ENCODE data around the gene RACK1.

The RACK1 gene

DNA sequence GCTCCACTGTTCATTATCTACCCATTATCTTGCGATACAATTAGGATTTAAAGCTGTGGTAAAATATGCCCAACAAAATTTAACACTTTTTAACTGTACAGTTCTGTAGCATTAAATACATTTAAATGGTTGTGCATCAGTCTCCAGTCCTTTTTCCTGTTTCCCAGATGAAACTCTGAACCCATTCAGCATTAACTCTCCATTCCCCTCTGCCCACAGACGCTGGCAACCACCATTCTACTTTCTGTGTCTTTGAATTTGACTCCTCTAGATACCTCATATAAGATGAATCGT lies 35.8 kb downstream of the RACK1 start:
- no peak overlapping the region for H4K91ac ChIP-seq (ENCODE audit: low read depth, low read length, poor library complexity)
- no peak overlapping the region for H3K18ac ChIP-seq (ENCODE audit: low read length)
- H3K9me3 ChIP-seq (replicated peaks in 1 of 2; ENCODE audit: control insufficient read depth in 2 of 2, insufficient read depth in 1 of 2, low read depth in 1 of 2, low read length in 2 of 2) = no peaks in the 10 kb centered on the region
- no peak overlapping the region for H2BK12ac ChIP-seq (ENCODE audit: low read length)
- no peak overlapping the region for H2BK120ac ChIP-seq (ENCODE audit: low read depth, low read length)
- peak overlapping the region in 1 of 2 donors; percentile 59 for H3K4me3 ChIP-seq (ENCODE audit: low read length in 2 of 2)
- no peak overlapping the region for H3K4me2 ChIP-seq (ENCODE audit: insufficient read depth, low read length, poor library complexity, severe bottlenecking)
- no peak overlapping the region for H2AFZ ChIP-seq (ENCODE audit: low read length)
- no CpG with 5 or more reads among the region's 3 CpGs for WGBS, 2 donors (ENCODE audit: extremely low coverage in 2 of 2, insufficient read length in 2 of 2, insufficient replicate concordance in 1 of 2)
- H2BK5ac ChIP-seq (ENCODE audit: low read length) = no peak overlapping the region
- no peak overlapping the region for H2BK15ac ChIP-seq (ENCODE audit: low read length)
- H3K9ac ChIP-seq (ENCODE audit: low read depth, low read length, poor library complexity) = no peak overlapping the region
- H3K14ac ChIP-seq (ENCODE audit: low read length) = no peak overlapping the region
- H3K27me3 ChIP-seq (ENCODE audit: control insufficient read depth in 3 of 3, insufficient read depth in 3 of 3, low read depth in 1 of 3, low read length in 3 of 3) = peaks cover 14 to 39% (median 37%) of the 10 kb centered on the region in 3 experiments
- no peaks in the 10 kb centered on the region for H3K79me1 ChIP-seq (ENCODE audit: low read depth, low read length)
- H3K23ac ChIP-seq (ENCODE audit: low read depth, low read length, poor library complexity) = no peak overlapping the region
- DNase-seq (ENCODE audit: low spot score) = no peak
- H3K4me1 ChIP-seq (ENCODE audit: control insufficient read depth in 2 of 2, insufficient read depth in 1 of 2, low read depth in 1 of 2, low read length in 2 of 2) = peaks cover 2 to 5% of the 10 kb centered on the region in 2 donors
- H3K36me3 ChIP-seq (replicated peaks in 1 of 2; ENCODE audit: control insufficient read depth in 2 of 2, insufficient read depth in 2 of 2, low read length in 2 of 2) = no peaks in the 10 kb centered on the region
- no peak overlapping the region for H4K8ac ChIP-seq (ENCODE audit: low read depth, low read length)
- H3K27ac ChIP-seq (replicated peaks; ENCODE audit: low read length) = no peak overlapping the region
- H2AK5ac ChIP-seq (ENCODE audit: low read depth, low read length) = no peak overlapping the region
- H3K4ac ChIP-seq (ENCODE audit: low read length) = no peak overlapping the region

DNA sequence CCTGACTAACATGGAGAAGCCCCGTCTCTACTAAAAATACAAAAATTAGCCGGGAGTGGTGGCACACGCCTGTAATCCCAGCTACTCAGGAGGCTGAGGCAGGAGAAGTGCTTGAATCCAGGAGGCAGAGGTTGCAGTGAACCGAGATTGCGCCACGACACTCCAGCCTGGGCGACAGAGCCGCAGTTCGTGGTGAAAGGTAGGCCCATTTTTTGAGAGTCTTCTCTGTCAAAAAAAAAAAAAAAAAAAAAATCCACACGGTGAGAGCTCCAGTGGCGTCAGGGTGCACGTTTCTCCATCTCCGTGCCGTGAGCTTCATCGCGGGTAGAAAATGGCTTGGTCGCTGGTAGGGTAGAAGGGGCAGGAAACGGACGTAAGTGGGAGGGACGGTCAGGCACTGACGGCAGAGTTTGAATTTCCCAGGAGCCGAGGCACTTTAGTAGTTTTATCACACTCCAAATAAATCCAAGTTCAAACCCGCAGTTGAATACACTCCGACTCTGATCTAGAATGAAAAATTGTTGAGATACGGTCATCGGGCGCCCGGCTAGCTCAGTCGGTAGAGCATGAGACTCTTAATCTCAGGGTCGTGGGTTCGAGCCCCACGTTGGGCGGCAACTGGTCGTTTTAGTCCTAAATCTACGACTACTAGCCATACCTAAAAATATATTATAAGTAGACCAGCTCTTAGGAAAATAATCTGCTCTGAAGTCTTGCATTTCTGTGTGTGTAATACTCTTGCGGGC lies 36.3 kb downstream of the RACK1 start:
- WGBS, 2 donors (ENCODE audit: extremely low coverage in 2 of 2, insufficient read length in 2 of 2, insufficient replicate concordance in 1 of 2) = no CpG with 5 or more reads among the region's 36 CpGs
- Histone ChIP-seq H3K9me3 (replicated peaks in 1 of 2; ENCODE audit: control insufficient read depth in 2 of 2, insufficient read depth in 1 of 2, low read depth in 1 of 2, low read length in 2 of 2) (no peaks in the 10 kb centered on the region), H3K27me3 (ENCODE audit: control insufficient read depth in 3 of 3, insufficient read depth in 3 of 3, low read depth in 1 of 3, low read length in 3 of 3) (peaks cover 14 to 39% (median 35%) of the 10 kb centered on the region in 3 experiments), H3K4me2 (ENCODE audit: insufficient read depth, low read length, poor library complexity, severe bottlenecking) (peak overlapping the region; percentile 47), H3K23ac (ENCODE audit: low read depth, low read length, poor library complexity) (no peak overlapping the region), H3K27ac (replicated peaks; ENCODE audit: low read length) (no peak overlapping the region), H3K14ac (ENCODE audit: low read length) (no peak overlapping the region), H2BK12ac (ENCODE audit: low read length) (no peak overlapping the region), H3K4me1 (ENCODE audit: control insufficient read depth in 2 of 2, insufficient read depth in 1 of 2, low read depth in 1 of 2, low read length in 2 of 2) (peaks cover 2 to 5% of the 10 kb centered on the region in 2 donors), H2BK120ac (ENCODE audit: low read depth, low read length) (no peak overlapping the region), H3K4ac (ENCODE audit: low read length) (no peak overlapping the region), H3K4me3 (ENCODE audit: low read length in 2 of 2) (peak overlapping the region; percentile 59 to 92), H4K91ac (ENCODE audit: low read depth, low read length, poor library complexity) (no peak overlapping the region), H2AK5ac (ENCODE audit: low read depth, low read length) (no peak overlapping the region), H4K8ac (ENCODE audit: low read depth, low read length) (no peak overlapping the region), H3K36me3 (replicated peaks in 1 of 2; ENCODE audit: control insufficient read depth in 2 of 2, insufficient read depth in 2 of 2, low read length in 2 of 2) (no peaks in the 10 kb centered on the region), H3K9ac (ENCODE audit: low read depth, low read length, poor library complexity) (peak overlapping the region; percentile 81), H2AFZ (ENCODE audit: low read length) (peak overlapping the region; percentile 89), H2BK15ac (ENCODE audit: low read length) (no peak overlapping the region), H3K18ac (ENCODE audit: low read length) (peak overlapping the region; percentile 64), H2BK5ac (ENCODE audit: low read length) (no peak overlapping the region), H3K79me1 (ENCODE audit: low read depth, low read length) (no peaks in the 10 kb centered on the region)
- DNase-seq (ENCODE audit: low spot score) = peak; percentile 66

DNA sequence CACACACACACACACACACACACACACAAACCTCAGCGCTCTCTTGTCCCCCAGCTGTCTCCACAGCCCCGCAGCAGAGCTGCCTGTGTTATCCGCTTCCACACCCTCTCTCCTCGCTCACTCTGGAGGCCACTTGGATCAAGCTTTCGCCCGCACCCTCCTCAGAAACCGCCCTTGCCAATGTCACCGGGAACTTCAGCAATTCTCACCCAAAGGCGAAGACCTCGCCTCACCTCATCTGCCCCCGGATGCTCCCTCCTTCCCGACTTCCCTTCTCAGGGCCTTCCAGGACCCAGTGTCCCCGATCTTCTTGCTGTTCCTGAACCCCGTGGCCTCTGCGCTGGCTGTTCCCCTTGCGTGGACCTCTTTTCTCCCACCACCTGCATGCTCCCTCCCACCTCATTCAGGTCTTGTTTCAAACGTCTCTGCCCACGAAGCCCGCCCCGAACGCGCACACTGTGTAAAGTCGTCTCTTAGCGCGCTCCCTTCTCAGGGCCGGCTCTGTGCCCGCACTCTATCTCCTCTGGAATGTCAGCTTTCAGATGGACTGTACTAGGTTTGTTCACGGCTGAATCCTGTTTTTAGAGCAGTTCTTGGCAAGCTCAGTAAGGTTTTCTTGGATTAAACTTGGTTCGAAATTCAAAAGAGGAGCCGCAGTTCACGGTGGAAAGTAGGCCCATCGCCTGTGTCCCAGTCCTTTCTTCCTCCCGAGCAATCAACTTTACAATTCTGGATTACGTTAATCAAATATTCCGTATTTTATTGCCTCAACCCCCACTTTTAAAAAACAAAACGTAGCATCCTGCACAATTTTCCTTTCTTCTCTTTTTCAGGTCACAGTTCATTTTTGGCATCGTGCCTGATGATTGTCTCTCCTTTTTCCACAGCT lies 37.7 kb downstream of the RACK1 start:
- Histone ChIP-seq H3K23ac (ENCODE audit: low read depth, low read length, poor library complexity) (peak overlapping the region; percentile 34), H3K36me3 (replicated peaks in 1 of 2; ENCODE audit: control insufficient read depth in 2 of 2, insufficient read depth in 2 of 2, low read length in 2 of 2) (no peaks in the 10 kb centered on the region), H3K9ac (ENCODE audit: low read depth, low read length, poor library complexity) (peak overlapping the region; percentile 53), H3K79me1 (ENCODE audit: low read depth, low read length) (no peaks in the 10 kb centered on the region), H3K27me3 (ENCODE audit: control insufficient read depth in 3 of 3, insufficient read depth in 3 of 3, low read depth in 1 of 3, low read length in 3 of 3) (peaks cover 14 to 42% (median 42%) of the 10 kb centered on the region in 3 experiments), H3K4ac (ENCODE audit: low read length) (no peak overlapping the region), H3K4me2 (ENCODE audit: insufficient read depth, low read length, poor library complexity, severe bottlenecking) (peak overlapping the region; percentile 93), H4K91ac (ENCODE audit: low read depth, low read length, poor library complexity) (no peak overlapping the region), H3K14ac (ENCODE audit: low read length) (no peak overlapping the region), H2BK15ac (ENCODE audit: low read length) (no peak overlapping the region), H3K18ac (ENCODE audit: low read length) (peak overlapping the region; percentile 90), H3K4me3 (ENCODE audit: low read length in 2 of 2) (peak overlapping the region; percentile 59 to 80), H2BK12ac (ENCODE audit: low read length) (no peak overlapping the region), H2BK5ac (ENCODE audit: low read length) (no peak overlapping the region), H3K4me1 (ENCODE audit: control insufficient read depth in 2 of 2, insufficient read depth in 1 of 2, low read depth in 1 of 2, low read length in 2 of 2) (peaks cover 2 to 5% of the 10 kb centered on the region in 2 donors), H2AFZ (ENCODE audit: low read length) (peak overlapping the region; percentile 87), H2BK120ac (ENCODE audit: low read depth, low read length) (no peak overlapping the region), H2AK5ac (ENCODE audit: low read depth, low read length) (no peak overlapping the region), H4K8ac (ENCODE audit: low read depth, low read length) (no peak overlapping the region), H3K9me3 (replicated peaks in 1 of 2; ENCODE audit: control insufficient read depth in 2 of 2, insufficient read depth in 1 of 2, low read depth in 1 of 2, low read length in 2 of 2) (no peaks in the 10 kb centered on the region), H3K27ac (replicated peaks; ENCODE audit: low read length) (no peak overlapping the region)
- no CpG with 5 or more reads among the region's 37 CpGs for WGBS, 2 donors (ENCODE audit: extremely low coverage in 2 of 2, insufficient read length in 2 of 2, insufficient replicate concordance in 1 of 2)
- no peak for DNase-seq (ENCODE audit: low spot score)

All from neuronal stem cell (in vitro differentiated cells).